ENCODE results near the gene TICRR. TPM values are rescaled to one million over a fixed set of nuclear protein-coding genes. Genes with fewer than 3 reads are reported as not detected.
A peak's percentile ranks its signal among the peaks of the same experiment; 100 is the strongest.

The TICRR gene
- total RNA-seq, 1 experiment from 2014 or later: 37.4 TPM

- ChIA-PET CTCF (interaction anchor here (1.5 to 5.0 kb wide), 4 partner anchors 8 to 210 kb away, joined by 4 to 33 read pairs (median 11); no protein-coding TSS in a partner anchor), POLR2A (interaction anchor here (0.5 kb wide), 1 partner anchor 135 kb away, joined by 4 read pairs; no protein-coding TSS in a partner anchor)
- H3K27me3 Mint-ChIP-seq (ENCODE audit: low read depth): peaks cover 29% of the 10 kb centered on the region
- no peaks in the 10 kb centered on the region for H3K36me3 Mint-ChIP-seq
- H3K9me3 Mint-ChIP-seq: peaks cover 4% of the 10 kb centered on the region
- H3K4me1 Mint-ChIP-seq: peaks cover 14% of the 10 kb centered on the region
- no peak for TF ChIP-seq ZNF671 (CRISPR knock-in tag; IDR thresholded peaks at IDR 0.05)
- no peak for TF ChIP-seq ZNF317 (CRISPR knock-in tag; IDR thresholded peaks at IDR 0.05; ENCODE audit: borderline replicate concordance, low read depth)
- no peak for TF ChIP-seq GABPB1 (CRISPR knock-in tag; IDR thresholded peaks at IDR 0.05)
- no peak for TF ChIP-seq FOXK1 (CRISPR knock-in tag; IDR thresholded peaks at IDR 0.05)
- no peak for TF ChIP-seq HMGXB4 (CRISPR knock-in tag; IDR thresholded peaks at IDR 0.05)
- no peak for TF ChIP-seq ZBTB43 (CRISPR knock-in tag; IDR thresholded peaks at IDR 0.05)
- TF ChIP-seq PREB (CRISPR knock-in tag; IDR thresholded peaks at IDR 0.05; ENCODE audit: borderline replicate concordance): no peak
- no peak for TF ChIP-seq ARID4B (CRISPR knock-in tag; IDR thresholded peaks at IDR 0.05; ENCODE audit: borderline replicate concordance)
- TF ChIP-seq IRF1 (CRISPR knock-in tag; IDR thresholded peaks at IDR 0.05): no peak
- TF ChIP-seq GTF2I (CRISPR knock-in tag; conservative IDR thresholded peaks at IDR 0.05): no peak
- TF ChIP-seq ZNF423 (CRISPR knock-in tag; IDR thresholded peaks at IDR 0.05): no peak
- no peak for TF ChIP-seq ZNF232 (CRISPR knock-in tag; IDR thresholded peaks at IDR 0.05)
- TF ChIP-seq ZMAT4 (CRISPR knock-in tag; IDR thresholded peaks at IDR 0.05): no peak
- no peak for TF ChIP-seq ZNF138 (CRISPR knock-in tag; conservative IDR thresholded peaks at IDR 0.05)
- TF ChIP-seq GRHL2 (CRISPR knock-in tag; IDR thresholded peaks at IDR 0.05; ENCODE audit: insufficient replicate concordance, severe bottlenecking): no peak
- TF ChIP-seq AR (CRISPR knock-in tag; IDR thresholded peaks at IDR 0.05): no peak
- TF ChIP-seq ZNF281 (CRISPR knock-in tag; IDR thresholded peaks at IDR 0.05): no peak
- no peak for TF ChIP-seq HMGA2 (CRISPR knock-in tag; IDR thresholded peaks at IDR 0.05)
- no peak for ATAC-seq
- DNase-seq (ENCODE audit: low spot score): no peak
- peak overlapping the region; percentile 63 for H3K4me3 Mint-ChIP-seq
- no peak overlapping the region for H3K27ac Mint-ChIP-seq
These were observed 89.4 kb downstream of the TICRR start for GRCh38 chr15:89664441-89665350.

Data from WTC11 (cell line).